HG03442 (cell line): ENCODE data around the gene SEPTIN12.

Source experiments
- ATAC-seq: cut with Tn5 transposase; IDR thresholded peaks from one replicate; pipeline ENCODE4 v1.9.1; 2021; ENCODE audit warnings: mild to moderate bottlenecking, moderate library complexity; ENCODE audit not compliant: unreplicated experiment

The SEPTIN12 gene, protein sequence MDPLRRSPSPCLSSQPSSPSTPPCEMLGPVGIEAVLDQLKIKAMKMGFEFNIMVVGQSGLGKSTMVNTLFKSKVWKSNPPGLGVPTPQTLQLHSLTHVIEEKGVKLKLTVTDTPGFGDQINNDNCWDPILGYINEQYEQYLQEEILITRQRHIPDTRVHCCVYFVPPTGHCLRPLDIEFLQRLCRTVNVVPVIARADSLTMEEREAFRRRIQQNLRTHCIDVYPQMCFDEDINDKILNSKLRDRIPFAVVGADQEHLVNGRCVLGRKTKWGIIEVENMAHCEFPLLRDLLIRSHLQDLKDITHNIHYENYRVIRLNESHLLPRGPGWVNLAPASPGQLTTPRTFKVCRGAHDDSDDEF

GRCh38 chr16:4787627-4788482 is at the start of gene SEPTIN12:
Gene SEPTIN12 (minus strand): TSS chr16:4788345. CDS start chr16:4787645, 700 bp downstream.
- ATAC-seq = no peak

DNA sequence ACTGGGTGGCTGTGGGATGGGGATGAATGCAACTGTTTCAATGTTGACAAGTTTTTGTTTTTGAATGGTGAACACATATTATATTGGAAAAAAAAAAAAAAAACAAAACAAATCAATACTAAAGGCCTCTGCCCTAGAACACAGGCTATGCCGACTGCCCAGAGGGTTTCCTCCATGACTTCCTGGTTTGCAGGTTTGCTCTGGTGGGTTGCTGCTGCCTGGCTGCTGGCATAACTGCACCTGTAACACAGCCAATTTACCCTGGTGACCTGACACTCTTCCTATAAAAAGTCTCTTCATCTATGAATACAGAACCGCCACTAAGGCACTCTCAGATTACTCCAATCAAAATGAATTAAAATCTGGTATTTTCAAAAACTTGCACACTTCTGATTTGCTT is 48.6 kb upstream of the SEPTIN12 start:
- no peak for ATAC-seq

DNA sequence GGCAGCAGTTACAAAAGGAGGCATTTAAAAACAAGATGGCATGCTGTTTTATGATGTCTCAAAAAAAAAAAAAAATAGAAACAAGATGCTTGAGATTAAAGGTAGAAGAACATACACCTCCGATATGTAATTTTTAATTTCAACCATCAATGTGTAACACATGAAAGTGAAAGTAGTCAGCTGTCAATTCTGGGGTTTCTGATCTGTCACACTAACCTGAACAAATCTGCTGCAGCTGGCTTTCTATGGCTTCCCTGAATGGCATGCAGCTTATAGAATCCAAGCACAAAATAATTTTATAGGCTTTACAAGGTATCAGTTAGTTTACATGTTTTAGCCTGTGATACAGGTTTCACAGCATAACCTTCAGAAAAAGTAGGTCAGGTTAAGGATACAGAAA is 45.4 kb upstream of the SEPTIN12 start:
- ATAC-seq = no peak

DNA sequence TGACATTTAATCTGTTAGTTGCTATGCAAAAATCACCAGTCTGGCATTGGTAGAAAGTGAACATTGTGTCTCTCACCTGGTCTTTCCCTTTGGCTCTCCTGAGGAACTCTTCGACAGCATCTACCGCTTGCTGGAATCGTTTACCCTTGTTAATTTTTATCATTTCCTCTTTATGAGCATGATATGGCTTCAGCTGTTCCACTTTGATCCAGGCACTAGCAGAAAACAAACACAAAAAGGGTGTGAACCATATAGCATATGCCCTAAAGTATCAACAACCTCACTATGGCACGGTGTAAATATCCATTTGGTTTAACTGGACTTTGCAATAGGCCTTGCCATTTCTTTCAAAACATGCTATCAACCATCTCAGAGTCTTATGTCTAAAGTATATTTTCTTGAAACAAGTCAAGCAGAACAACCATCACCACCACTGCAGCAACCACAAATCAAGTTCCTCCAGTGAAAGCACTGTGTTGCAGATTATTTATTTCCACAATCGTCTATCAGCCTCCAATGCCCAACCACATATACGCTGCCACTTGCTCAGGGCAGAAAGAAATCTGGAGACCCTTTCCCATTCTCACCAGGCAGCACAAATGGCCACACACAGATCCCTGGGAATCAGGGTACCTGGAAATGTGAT is 44.7 kb upstream of the SEPTIN12 start:
- ATAC-seq = no peak

GRCh38 chr16:4831616-4832015 is 43.5 kb upstream of the SEPTIN12 start:
- ATAC-seq = no peak

DNA sequence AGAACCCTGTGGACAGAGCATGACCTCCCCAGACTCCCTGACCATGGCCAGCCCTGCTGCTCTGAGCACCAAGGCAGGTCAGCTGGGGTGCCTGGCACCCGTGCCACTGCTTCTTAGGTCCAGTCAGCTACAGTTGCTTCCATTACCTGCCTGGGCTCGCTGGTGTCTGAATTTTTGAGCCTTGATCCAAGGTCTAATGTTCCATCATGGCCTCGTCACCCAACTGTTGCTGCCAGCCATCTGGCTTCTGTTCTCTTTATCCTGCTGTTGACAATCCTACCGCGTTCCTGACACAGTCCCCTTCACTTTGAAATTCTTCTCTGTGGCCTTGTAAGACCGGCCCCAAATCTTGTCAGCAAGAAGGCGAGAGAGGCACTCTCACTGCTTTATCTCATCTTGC is 42.3 kb upstream of the SEPTIN12 start:
- no peak for ATAC-seq

DNA sequence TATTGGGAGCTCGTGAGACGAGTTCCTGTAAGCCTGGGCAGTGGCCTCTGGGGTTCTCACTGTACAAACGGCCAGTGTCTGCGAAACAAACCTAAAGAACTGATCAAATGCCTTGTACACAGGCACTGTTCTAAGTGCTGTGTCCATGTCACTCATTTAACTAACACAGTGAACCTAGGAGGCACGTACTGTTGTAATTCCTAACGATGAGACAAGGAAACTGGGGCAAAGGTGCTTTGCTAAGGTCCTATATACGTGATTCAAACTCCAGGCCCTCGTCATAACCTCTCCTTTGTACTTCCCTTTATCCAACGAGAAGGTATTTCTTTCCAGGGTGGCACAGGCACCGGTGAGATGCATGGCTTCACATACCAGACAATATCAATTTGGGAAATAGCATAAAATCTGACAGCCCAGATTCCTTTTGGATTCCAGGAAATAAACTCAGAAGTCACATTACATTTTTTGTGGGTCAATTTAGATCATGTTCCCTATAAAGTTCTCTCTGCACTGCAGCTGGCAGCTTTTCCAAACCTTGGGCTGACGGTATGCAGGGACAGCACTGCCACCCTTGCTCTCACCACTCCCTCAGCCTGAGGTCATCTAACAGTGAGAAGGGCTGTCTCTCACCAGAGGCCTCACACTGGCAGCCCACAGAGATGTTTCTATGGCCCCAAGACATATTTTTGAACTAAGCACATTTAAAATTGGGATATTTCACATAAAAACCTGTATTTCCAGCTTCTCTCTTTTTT is 40.6 kb upstream of the SEPTIN12 start:
- ATAC-seq = no peak

GRCh38 chr16:4826980-4827379 is 38.8 kb upstream of the SEPTIN12 start:
- no peak for ATAC-seq

- ATAC-seq = no peak
Measured at GRCh38 chr16:4826526-4826925, 38.4 kb upstream of the SEPTIN12 start.

DNA sequence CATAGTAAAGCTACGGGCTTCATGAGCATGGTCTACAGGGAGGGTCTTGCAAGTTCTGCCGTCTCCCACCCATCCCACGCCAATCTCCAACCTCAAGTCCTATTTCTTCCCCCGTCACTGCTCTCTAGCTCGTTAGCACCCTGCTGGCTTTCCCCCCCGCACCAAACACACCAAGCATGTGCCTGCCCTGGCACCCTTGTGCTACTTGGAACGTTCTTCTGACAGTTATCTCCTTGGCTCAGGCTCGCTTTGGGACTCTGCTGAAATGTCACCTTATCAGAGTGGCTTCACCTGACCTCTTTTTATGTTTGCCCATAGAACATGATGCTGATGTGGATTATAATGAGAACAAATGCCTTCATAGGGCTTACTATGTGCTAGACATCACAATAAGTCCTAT is 37.1 kb upstream of the SEPTIN12 start:
- ATAC-seq = no peak

DNA sequence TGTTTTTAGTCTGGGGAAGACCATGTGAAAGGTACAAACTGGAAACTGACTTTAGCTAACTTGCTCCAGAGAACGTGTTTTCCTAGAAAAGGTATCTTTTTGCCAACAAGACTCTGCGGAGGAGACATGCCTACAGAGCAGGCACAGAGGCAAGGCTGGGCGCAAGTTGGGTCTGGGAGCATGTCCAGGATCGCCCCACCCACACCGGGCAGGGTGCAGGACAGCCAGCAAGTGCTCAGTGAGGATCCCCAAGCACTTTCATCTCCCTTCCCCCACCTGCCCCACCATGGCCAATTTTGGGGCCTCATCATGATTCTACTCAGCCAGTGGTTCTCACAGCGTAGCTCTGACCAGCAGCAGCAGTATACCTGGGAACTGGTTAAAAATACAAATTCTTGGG is 32.5 kb upstream of the SEPTIN12 start:
- ATAC-seq = no peak

GRCh38 chr16:4814542-4815173 is 26.5 kb upstream of the SEPTIN12 start:
- ATAC-seq = no peak

- no peak for ATAC-seq
Measured at GRCh38 chr16:4814046-4814445, 25.9 kb upstream of the SEPTIN12 start.

- ATAC-seq = no peak
Measured at GRCh38 chr16:4813251-4814003, 25.3 kb upstream of the SEPTIN12 start.

DNA sequence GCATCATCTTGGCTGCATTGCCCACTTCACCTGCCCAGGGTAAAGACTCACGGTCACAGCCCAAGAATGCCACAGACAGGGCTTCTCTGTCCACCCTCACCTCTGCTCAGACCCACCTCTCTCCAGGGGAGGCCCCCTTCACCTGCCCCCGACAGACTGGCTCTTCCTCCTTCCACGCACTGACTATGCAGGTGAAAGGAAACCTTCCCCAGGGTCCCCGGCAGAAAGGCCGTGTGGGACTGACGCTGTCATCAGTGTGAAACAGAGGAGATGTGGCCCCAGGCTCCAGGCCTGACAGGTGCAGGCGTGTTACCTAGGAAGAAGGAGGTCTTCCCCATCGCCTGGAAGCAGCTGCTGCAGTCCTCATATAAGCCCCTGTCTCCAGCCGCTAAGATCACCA is 23.6 kb upstream of the SEPTIN12 start:
- no peak for ATAC-seq

DNA sequence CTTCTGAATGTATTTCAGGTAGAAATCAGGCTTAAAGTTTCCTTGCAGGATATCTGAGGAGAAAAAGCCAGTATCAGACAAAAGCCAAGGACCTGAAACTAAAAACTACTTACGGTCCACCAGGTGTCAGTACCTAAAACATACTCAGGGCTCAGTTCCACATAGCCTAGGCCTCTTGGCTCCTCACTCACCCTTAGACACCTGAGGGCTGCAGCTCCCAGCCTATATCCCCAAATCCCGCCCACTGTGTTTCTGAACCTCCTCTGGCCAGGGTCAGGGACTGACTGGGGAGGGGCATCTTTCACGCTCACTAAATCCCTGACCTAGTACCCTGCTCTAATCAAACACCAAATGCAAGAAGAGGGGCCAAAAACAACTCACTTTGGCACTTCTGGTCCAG is 23.1 kb upstream of the SEPTIN12 start:
- no peak for ATAC-seq

GRCh38 chr16:4806280-4806679 is 18.1 kb upstream of the SEPTIN12 start:
- no peak for ATAC-seq

DNA sequence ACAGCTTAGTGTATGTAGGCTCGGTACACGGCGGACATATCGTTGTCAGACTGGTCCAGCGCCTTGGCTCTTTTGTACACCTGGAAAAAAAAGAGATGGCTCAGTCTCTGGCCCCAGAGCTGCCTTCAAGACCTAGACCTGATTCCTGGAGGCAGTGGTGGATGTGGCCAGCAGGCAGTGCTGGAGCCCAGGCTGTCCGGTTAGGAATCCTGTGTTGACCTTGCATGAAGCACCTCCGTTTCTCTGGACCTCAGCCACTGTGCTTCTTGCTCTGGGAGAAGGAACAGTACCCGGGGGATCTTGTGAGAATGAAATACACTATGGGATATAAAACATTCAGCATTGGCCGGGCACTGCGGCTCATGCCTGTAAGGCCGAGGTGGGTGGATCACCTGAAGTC is 17.1 kb upstream of the SEPTIN12 start:
- no peak for ATAC-seq

GRCh38 chr16:4803898-4804762 is 16.0 kb upstream of the SEPTIN12 start:
- ATAC-seq = no peak
